Right renal cortex interstitium (tissue), 3 donors: Measurements from ENCODE around the gene RNF114. TPM values are rescaled to one million over a fixed set of nuclear protein-coding genes. Genes with fewer than 3 reads are reported as not detected.
"Not testable (repeated sequence)": the region's sequence is repeated elsewhere in the genome, so short reads cannot be mapped to it uniquely, and the experiment has no call there.

Experiments used
- DNase-seq, 3 donors: peaks; one replicate each; pipeline ENCODE4 v3.0.0-alpha.2; 2013; ENCODE audit warnings: low read depth in 3 of 3, low spot score in 2 of 3
- polyA plus RNA-seq, 3 donors: library from polyadenylated mRNA; unstranded; fragments of 120-200 nt; gene quantifications; one replicate each; pipeline ENCODE4 v1.2.1, GENCODE V29; 2013; ENCODE audit not compliant: insufficient read length in 3 of 3

Gene RNF114
- polyA plus RNA-seq, 3 donors: 64.1 to 67.4 (median 67.2) TPM

GRCh38 chr20:49925901-49926454, 10.2 kb upstream of the RNF114 start:
- DNase-seq: no peak

DNA sequence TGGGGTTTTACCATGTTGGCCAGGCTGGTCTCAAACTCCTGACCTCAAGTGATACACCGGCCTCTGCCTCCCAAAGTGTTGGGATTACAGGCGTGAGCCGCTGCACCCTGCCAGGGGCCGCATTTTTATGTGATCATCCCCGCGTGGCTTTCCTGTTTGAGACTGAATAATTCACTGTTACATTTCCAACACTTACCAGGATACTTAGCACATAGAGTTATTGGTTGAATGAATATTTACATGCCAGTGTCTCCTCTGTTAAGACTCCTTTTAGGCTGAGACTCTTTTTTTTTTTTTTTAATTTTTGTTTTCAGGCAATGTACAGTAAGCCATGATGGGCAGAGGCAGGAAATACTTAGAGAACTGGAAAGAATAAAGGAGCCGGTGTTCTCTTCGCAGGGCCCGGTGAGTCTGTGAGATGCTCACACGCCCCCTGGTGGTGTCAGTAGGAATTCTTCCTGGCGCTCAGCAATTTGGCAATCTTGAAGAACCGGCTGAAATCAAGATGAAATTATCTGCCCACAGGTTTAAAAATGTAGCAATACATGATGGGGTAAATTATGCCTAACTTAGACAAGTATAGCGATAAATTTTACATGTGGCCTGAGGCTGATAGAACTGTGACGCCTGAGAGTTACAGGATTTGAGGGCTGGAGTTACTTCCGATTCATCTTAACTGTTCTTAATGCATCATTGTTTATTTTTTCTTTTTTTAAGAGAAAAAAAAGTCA, 7.6 kb upstream of the RNF114 start:
- no peak for DNase-seq

DNA sequence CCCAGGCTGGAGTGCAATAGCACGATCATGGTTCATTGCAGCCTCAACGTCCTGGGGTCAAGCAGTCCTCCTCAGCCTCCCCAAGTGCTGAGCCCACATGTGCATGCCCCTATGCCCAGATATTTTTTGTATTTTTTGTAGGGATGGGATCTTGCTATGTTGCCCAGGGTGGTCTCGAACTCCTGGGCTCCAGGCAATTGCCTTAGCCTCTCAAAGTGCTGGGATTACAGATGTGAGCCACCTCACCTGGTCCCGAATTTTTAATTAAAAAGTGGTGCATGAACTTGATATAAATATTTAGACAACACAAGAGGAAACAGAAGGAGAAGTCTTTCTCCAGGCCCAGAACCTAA, 7.1 kb upstream of the RNF114 start:
- no peak for DNase-seq

DNA sequence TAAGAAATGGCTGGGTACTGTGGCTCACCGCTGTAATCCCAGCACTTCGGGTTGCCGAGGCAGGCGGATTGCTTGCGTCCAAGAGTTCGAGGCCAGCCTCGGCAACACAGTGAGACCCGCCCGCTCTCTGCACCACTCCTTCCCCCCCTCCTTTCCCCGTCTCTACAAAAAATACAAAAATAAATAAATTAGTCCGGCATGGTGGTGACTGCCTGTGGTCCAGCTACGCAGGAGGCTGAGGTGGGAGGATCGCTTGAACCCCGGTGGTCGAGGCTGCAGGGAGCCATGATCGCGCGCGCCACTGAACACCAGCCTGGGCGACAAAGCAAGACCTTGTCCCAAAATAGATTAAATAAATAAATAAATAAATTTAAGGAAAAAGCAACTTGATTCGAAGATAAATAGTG, 448 bp upstream of the RNF114 start:
- no peak for DNase-seq

GRCh38 chr20:49937027-49937929, 1.1 kb downstream of the RNF114 start:
- no peak for DNase-seq

DNA sequence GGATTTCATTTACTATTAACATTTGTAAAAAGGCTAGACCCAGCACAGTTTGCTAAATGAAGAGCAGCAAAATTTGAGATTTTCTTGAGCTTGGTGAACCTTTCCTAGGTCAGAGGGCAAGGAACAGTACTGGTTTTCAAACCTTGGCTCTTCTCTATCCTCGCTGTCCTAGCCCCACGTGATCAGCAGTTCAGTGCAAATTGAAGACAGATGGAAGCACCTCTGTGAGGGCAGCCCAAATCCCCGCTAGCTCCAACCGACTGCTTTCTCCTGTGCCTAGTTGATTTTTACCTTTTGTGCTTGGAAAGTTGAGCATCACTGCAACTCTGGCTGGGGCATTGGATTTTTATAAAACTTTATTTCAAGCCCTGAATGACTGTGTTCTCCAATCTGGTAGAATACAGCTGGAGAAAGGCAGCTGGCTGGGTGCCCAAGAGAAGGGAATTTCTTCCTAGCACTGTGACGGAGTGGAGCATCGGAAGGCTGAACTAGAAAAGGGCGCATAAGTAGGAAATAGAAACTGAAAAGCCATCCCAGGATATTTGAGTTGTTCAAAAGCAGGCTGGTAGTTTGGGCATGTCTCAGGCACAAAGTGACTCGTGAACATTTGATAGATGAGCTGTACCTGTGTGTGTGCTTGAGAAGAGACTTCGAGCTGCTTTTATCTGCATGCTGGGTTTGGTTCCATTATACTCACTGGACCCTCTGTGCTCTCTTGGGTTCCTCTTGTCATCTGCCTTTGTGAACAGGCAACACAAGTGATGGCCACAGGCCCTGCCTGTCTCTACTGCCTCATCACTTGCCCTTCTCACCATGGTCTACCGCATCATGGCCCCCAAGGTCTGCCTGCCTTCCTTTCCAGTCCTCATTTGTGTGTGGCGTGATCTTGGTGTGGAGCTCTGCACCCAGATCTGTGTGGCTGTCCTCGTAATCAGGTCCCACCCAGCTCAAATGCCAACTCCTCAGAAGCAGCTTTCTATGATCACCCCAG, 2.3 kb downstream of the RNF114 start:
- no peak for DNase-seq

DNA sequence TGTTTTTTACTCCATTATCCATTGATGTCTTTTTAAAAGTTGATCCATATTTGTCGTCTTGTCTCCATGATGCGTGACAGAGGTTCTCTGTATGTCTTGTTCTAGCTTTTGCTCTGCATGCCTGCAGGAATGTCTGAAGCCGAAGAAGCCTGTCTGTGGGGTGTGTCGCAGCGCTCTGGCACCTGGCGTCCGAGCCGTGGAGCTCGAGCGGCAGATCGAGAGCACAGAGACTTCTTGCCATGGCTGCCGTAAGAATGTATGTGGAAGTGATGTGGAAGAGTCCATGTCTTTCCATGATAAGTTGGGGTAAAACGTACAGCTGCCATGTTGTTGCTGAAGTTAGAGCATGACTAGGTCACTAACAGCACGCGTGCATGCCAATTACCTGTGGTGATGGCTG, 5.3 kb downstream of the RNF114 start:
- DNase-seq: no peak

GRCh38 chr20:49942303-49942702, 6.1 kb downstream of the RNF114 start:
- DNase-seq: no peak

- DNase-seq: no peak
Measured at GRCh38 chr20:49942942-49943341, 6.7 kb downstream of the RNF114 start.

GRCh38 chr20:49945306-49945700, 9.1 kb downstream of the RNF114 start:
- no peak for DNase-seq

- no peak for DNase-seq
Measured at GRCh38 chr20:49945701-49946477, 9.7 kb downstream of the RNF114 start.

DNA sequence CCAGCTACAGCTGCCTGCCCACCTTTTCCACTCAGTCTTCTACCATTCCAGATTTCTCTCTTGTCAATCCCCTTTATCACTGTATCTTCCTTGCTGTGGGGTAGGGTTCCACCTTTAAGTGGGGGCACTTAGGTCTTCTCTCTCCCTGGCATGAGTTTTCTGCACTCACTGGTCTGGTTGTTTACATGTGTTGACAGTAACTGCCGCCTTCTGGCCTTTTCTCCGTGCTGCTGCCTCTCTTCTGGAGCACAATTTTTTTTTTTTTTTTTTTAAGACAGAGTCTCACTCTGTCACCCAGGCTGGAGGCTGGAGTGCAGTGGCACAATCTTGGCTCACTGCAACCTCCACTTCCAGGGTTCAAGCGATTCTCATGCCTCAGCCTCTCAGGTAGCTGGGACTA, 12.0 kb downstream of the RNF114 start:
- no peak for DNase-seq

- no peak for DNase-seq
Measured at GRCh38 chr20:49948809-49949507, 12.8 kb downstream of the RNF114 start.

- no peak for DNase-seq
Measured at GRCh38 chr20:49951151-49951550, 15.0 kb downstream of the RNF114 start.

- DNase-seq: no peak
Measured at GRCh38 chr20:49955167-49955566, 19.0 kb downstream of the RNF114 start.

GRCh38 chr20:49955830-49956396, 19.7 kb downstream of the RNF114 start:
- not testable (repeated sequence) for DNase-seq

GRCh38 chr20:49956689-49957088, 20.5 kb downstream of the RNF114 start:
- no peak for DNase-seq

- DNase-seq: not testable (repeated sequence)
Measured at GRCh38 chr20:49957089-49957938, 21.1 kb downstream of the RNF114 start.
